Bronchial epithelial cell (primary cell): Measurements from ENCODE around the gene BAHD1. TPM values are rescaled to one million over a fixed set of nuclear protein-coding genes. Genes with fewer than 3 reads are reported as not detected.

Experiments used
- DNase-seq: peaks from one replicate; pipeline ENCODE4 v3.0.0-alpha.2; 2010; ENCODE audit warnings: low read depth
- FAIRE-seq: peaks from 2 replicates; lab custom pipeline; 2011; peaks lifted over from hg19 to GRCh38; lab: Jason Lieb, UNC
- H3K27me3 ChIP-seq: 2 replicates; pipeline ENCODE4 v1.5.1; 2011; ENCODE audit warnings: low read length; ENCODE audit not compliant: control insufficient read depth, insufficient read depth
- H3K36me3 ChIP-seq: 2 replicates; pipeline ENCODE4 v1.5.1; 2011; ENCODE audit warnings: low read length; ENCODE audit not compliant: control insufficient read depth, insufficient read depth
- H3K4me3 ChIP-seq: 2 replicates; pipeline ENCODE4 v1.5.1; 2011; ENCODE audit warnings: mild to moderate bottlenecking, low read depth, low read length, control low read depth
- total RNA-seq: library from RNA; depleted of rRNA; stranded (reverse); fragments of >200 nt; gene quantifications from 2 replicates; pipeline ENCODE4 v1.2.1, GENCODE V29; 2014
- TF ChIP-seq, protein P1 (sequence below): IDR thresholded peaks from 2 replicates; pipeline ENCODE4 v1.5.1; 2011; ENCODE audit warnings: mild to moderate bottlenecking, moderate library complexity, low read length, control low read depth, inconsistent platforms; ENCODE audit not compliant: insufficient read depth, severe bottlenecking

BAHD1 gene
- total RNA-seq, 1 donor from 2014 or later = 4.2 TPM

DNA sequence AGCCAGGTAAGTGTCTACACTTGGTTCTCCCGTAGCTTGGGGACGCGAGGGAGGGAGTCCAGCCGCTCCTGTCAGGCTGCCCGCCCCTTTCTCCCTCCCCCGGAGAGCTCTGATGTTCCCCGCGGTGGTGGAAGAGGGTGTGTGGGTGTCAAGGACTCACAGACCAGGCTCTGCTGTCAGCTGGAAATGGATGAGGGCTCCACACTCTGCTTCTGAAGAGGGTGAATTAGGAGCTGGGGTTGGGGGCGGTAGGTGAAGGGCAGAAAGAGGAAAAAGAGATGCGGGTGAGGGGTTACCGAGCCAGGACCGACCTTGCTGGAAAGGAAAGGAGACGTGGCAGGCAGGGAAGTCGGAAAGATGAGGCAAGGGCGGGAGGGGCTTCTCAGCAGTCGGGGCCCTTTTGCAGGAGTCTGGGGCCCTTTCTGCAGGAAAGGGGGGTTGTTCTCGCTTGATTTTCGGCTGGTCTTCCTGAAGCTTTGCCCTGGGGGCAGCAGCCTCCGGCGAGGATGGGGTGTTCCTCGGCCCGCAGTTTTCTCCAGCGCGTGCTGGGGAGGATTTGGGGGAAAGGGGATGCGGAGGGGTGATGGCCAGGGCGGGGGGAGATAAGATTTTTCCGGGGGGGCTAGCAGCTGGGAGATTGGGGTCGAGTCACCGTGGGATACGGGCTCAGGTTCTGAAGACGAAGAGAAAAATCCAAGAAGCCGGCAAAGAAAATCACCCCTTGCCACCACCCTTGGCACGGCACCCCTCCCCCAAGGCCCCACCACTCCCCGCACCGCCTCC lies 602 bp upstream of the BAHD1 start:
- DNase-seq (peak; percentile 39), FAIRE-seq (no peak)
- TF ChIP-seq, protein P1, sequence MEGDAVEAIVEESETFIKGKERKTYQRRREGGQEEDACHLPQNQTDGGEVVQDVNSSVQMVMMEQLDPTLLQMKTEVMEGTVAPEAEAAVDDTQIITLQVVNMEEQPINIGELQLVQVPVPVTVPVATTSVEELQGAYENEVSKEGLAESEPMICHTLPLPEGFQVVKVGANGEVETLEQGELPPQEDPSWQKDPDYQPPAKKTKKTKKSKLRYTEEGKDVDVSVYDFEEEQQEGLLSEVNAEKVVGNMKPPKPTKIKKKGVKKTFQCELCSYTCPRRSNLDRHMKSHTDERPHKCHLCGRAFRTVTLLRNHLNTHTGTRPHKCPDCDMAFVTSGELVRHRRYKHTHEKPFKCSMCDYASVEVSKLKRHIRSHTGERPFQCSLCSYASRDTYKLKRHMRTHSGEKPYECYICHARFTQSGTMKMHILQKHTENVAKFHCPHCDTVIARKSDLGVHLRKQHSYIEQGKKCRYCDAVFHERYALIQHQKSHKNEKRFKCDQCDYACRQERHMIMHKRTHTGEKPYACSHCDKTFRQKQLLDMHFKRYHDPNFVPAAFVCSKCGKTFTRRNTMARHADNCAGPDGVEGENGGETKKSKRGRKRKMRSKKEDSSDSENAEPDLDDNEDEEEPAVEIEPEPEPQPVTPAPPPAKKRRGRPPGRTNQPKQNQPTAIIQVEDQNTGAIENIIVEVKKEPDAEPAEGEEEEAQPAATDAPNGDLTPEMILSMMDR = no peak

DNA sequence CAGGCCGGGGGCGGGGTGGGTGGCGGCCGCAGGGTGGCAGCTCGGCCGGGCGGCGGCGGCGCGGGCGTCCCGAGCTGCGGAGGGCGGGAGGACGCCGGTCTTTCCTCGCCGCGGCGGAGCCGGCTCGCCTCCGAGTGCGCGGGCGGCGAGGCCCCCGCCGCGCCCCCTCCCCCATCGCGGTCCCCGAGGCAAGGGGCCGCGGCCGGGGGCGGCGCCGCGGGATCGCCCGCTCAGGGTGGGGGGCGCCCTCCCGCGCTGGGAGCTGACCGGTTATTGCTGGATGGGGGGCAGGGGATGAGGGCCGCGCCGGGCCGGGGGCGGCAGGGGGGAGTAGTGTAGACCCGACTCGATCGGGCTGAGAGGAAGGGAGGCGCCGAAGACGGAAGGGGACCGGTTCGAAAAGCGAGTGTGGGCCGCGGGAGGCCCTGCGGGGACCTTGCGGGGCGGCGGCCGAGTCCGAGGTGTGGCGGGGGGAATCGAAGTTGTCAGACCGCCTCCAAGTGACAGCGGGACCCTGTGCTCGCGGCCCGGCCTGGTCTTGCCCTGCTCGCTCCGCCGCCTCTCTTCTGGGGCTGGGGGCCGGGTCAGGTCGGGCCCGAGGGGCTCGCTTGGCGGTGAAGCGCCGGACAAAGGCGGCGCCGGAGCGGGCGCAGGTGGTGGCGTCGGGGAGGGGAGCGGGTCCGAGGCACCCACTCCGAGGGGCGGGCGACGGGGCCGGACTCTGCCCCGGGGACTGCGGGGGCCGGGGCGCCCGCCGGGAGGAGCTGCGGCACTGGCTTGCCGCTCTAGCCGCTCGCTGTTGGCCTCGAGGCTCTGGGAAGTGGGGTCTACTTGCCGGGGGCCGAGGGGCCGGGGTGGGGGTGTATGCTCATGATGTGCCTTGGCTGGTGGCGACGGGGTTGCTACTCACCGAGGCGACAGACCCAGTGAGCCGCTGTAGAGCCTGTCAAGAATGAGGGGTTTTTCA lies 1.1 kb downstream of the BAHD1 start:
- FAIRE-seq (no peak), DNase-seq (no peak)
- peaks cover 5% of the 10 kb centered on the region for H3K27me3 ChIP-seq
- peak overlapping the region; percentile 64 for H3K4me3 ChIP-seq
- H3K36me3 ChIP-seq = no peaks in the 10 kb centered on the region
- TF ChIP-seq, protein P1 = no peak

More for the DNA sequence above, 602 bp upstream of the BAHD1 start:
- H3K4me3 ChIP-seq = peak overlapping the region; percentile 64
- peaks cover 20% of the 10 kb centered on the region for H3K27me3 ChIP-seq
- no peaks in the 10 kb centered on the region for H3K36me3 ChIP-seq

DNA sequence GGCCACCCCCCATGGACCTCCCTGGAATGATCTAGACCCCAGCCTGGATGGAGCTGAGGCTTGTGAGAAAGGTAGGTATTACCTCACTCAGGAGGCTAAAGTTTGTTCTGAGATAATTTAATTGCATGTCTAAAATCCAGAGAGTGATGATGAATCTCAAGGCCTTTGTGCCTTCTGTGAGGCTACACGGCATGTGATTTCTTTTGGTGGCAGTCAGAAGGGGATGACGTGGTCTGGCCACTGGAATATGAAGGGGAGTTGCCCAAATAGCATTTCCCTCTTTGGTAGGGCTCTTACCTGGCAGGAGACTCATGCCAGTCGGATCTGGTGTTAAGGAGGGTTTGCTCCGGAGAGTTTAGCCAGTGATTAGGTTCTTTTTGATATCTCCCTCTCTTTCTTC lies 2.5 kb downstream of the BAHD1 start:
- no peaks in the 10 kb centered on the region for H3K27me3 ChIP-seq
- no peak overlapping the region for H3K4me3 ChIP-seq
- no peaks in the 10 kb centered on the region for H3K36me3 ChIP-seq
- DNase-seq (no peak), FAIRE-seq (no peak)
- TF ChIP-seq, protein P1 = no peak

DNA sequence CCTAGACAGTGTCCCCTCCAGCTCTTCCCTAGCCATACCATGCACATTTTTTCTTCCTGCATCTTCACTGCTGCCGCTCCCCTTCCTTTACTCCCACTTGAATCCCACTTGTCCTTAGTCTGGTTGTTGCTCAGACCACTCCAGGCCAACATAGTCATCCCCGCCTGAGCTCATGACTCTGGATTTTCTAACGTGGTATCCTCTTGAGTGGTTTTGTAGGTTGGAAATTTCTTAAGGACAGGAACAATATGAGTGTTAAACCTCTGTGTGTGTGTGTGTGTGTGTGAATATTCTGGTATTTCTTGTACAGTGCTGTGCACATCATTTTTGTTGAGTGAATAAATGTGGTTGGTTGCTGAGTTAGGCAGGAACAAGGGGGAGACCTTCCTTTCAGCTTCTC lies 3.1 kb downstream of the BAHD1 start:
- FAIRE-seq (no peak), DNase-seq (no peak)
- Histone ChIP-seq H3K36me3 (no peaks in the 10 kb centered on the region), H3K27me3 (no peaks in the 10 kb centered on the region), H3K4me3 (no peak overlapping the region)
- TF ChIP-seq, protein P1 = no peak

DNA sequence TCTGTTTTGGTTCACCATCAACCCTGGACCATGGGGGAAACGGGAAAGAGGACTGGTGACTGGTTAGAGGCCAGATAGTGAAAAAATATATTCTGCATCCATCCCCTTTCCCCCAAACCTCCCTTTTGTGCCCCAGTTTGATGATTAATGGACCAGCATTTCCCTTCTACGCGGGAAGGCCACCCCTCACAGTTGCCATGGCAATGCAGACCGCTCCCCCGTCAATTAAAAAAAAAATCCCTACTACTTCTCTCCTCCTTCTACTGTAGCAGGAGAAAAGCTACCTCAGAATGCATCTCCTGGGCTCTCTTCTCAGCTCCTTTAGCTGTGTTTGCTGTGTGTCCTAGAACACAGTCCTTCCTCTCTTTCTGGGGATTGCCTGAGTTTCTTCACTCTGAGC lies 4.0 kb downstream of the BAHD1 start:
- no peak for DNase-seq
- TF ChIP-seq, protein P1 = no peak
- no peaks in the 10 kb centered on the region for H3K27me3 ChIP-seq
- H3K4me3 ChIP-seq = no peak overlapping the region
- FAIRE-seq = no peak
- no peaks in the 10 kb centered on the region for H3K36me3 ChIP-seq
